GM19351 (cell line): ENCODE data around the gene DCDC1.

Experiments
- ATAC-seq: cut with Tn5 transposase; IDR thresholded peaks from one replicate; pipeline ENCODE4 v1.9.1; 2021; ENCODE audit warnings: mild to moderate bottlenecking, moderate library complexity; ENCODE audit not compliant: unreplicated experiment

Gene DCDC1

DNA sequence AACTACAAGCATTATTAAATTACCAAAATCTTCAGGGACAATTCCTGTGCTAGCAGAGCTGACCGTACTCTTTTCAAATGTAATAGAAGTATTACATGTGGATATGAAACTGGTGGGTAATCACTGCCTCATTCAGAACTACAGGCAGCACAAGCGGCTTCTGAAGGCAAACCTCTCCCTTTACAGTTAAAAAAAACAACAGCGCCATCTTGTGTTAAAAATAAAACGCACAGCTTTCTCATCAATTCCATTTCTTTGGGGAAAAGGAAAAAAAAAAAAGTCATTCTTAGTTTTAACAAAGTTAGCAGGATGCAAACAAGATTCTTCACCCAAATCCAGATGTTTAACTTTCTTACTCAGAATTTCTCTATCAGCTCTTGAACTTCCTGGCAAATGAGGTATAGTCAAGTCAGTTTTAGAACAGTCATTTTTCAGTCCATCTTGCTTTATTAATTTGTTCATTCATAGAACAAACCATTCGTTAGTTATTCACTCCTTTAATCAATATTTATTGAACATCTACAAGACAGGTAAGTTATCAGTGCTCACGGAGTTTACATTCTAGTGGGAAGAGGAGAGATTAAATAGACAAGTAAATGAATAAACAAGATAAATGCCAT is 451.6 kb downstream of the DCDC1 start:
- ATAC-seq = peak; percentile 71

DNA sequence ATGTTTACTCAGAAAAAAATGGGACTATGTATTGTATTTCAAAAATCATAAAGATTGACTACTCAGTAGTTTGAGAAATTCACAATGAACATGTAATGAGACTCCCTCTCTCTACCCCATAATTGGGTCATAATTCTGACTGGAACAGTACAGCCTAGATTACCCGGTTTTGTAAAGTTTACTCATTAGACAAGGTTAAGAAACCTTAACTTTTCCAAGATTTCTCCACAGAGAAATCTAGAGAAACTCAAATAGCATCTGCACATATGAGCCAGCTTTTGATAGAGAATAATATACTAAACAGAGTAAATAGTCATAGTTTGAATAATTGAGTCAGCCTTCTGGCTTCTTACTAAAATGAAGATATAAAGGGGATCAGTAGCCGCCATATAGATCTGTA is 452.3 kb downstream of the DCDC1 start:
- no peak for ATAC-seq

GRCh38 chr11:30916764-30917163 is 452.8 kb downstream of the DCDC1 start:
- no peak for ATAC-seq

DNA sequence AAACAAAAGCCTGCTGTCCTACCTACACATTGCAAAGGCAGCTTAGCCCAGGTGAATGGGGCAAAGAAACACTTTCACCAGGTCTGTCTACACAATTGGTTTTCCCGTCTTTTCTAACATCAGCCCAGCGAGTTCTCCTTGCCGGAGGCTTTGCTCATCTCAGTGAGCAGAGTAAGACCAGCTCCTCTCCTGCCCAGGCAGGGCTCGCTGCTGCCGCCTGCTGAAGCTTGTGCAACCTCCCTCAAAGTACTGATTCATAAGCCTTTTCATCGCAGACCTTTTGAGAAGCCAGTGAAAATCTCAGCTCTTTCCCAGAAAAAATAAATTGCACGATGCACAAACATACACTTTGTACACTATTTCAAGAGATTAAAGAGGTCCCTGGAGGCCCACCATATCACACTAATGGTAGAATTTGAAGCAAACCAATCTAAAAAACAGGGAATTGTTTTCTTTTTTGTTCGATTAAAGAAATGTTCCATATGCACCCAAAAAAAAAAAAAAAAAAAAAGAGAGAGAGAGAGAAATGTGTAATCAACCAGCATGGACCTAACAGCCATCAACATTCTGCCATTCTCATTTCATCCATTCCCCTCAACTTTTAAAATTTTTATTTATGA is 455.3 kb downstream of the DCDC1 start:
- ATAC-seq = peak; percentile 50

DNA sequence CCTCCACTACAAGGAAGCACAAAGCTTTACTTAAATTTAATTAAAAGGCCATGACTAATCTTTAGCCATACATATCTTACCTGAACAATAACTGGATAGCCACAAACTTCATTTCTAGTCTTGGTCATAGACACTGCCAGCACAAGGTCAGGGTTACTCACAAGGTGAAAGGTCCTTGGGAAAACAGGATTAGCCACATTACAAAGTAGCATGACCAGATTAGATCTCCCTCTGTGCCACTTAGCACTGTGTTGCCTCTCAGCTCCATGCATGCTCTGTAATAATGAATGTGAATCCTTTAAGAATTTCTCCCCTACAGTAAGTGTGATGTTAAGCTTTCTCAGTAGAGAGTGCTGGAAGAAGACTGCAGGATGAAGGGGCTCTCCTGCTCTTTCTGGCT is 458.3 kb downstream of the DCDC1 start:
- ATAC-seq = no peak

DNA sequence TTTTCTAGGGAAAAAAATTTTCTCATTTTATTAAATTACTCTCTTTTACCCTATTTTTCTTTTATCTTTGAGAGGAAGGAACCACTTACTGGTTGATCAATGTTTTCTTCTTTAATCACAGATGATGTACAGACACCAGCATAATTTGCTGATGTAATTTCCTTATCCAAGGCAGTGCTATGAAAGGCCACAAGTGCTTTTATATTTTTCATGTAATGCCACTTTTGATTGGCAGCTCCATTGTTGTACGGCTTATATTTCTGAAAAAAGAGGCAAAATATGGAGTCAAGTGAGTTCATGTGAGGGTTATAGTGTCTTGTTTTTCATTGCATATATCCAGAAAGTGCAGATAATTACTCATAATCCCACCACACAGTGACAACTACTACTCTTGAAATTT is 460.7 kb downstream of the DCDC1 start:
- ATAC-seq = no peak

GRCh38 chr11:30908272-30908671 is 461.3 kb downstream of the DCDC1 start:
- no peak for ATAC-seq

DNA sequence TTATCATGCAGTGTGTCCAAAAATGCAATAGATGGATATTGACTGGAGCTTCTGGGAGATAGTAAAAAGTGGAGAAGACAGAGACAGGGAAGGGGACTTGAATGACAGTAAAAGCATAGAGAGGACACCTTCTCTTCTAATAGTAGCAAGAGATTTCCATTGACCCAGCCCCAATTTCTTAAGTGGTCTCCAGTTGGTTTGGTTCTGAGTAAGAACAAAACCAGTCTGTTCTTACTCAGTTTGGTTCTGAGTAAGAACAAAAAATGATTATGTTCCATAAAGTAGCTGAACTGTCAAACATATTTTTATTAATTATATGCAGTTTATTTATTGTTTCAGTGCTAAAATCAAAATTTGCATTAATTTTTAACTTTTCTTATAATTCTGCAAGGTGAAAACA is 466.6 kb downstream of the DCDC1 start:
- no peak for ATAC-seq

GRCh38 chr11:30895046-30895445 is 474.5 kb downstream of the DCDC1 start:
- no peak for ATAC-seq

DNA sequence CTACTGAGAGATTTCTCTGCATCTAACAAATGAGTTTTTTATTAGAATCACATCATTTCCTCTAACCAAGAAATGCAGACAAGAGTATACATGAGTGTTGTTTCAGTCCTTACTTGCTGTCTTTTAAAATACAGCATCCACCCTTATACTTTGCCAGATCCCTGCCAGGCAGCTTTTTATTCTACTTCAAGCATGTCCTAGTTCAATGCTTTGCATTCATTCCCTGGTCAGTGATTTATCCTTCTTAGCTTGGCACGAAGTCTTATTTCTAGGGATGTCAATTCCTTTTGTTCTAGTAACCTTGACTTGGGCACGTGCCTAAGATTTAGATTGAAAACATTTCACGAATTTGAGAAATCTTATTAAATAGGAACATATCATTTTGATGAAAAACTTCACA is 476.2 kb downstream of the DCDC1 start:
- ATAC-seq = no peak

DNA sequence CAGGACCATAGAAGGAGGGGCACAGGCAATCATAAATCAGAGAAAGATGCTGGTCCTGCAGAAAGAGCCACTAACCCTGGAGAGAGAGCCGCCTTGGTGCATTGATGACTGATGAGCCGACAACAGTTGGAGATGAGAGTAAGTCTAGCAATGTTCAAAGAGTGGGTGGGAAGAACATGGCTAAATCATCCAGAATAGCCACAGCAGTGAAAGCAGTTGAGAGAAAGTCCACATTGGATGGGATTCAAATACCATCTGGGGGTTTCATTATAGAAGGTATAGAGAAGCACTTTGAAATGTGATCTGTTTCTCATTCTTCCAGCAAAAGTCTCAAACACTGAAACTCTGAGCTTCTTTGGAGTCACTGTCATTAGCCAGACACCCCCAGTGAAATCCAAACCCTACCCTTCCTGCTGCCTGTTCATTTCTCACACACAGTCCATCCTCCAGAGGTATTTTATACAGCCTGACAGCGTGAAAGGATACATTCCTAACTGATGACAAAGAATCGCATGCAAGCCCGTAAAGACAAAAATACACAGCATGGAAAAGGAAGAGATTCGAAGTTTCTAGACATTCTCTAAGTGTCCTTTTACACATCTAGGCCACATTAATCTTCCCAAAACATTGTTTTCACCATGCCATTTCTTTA is 480.3 kb downstream of the DCDC1 start:
- no peak for ATAC-seq

- no peak for ATAC-seq
These were observed 490.1 kb downstream of the DCDC1 start for GRCh38 chr11:30879322-30880005.

DNA sequence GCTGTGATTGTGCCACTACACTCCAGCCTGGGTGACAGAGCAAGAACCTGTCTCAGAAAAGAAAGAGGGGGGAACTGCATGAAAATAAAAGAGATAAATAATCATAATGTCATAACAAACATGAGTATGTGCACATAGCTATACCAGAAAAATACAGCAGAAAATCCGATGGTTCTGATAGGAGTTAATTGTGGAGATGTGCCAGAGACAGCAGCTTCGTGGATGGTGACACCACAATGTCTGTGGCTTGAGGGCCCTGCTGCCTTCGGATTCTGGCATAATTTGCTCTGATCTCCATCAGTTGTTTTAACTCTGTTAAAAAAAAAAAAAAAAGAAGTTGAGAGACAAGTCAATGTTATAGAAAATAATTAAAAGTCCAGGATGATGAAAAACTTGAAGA is 491.1 kb downstream of the DCDC1 start:
- ATAC-seq = no peak

DNA sequence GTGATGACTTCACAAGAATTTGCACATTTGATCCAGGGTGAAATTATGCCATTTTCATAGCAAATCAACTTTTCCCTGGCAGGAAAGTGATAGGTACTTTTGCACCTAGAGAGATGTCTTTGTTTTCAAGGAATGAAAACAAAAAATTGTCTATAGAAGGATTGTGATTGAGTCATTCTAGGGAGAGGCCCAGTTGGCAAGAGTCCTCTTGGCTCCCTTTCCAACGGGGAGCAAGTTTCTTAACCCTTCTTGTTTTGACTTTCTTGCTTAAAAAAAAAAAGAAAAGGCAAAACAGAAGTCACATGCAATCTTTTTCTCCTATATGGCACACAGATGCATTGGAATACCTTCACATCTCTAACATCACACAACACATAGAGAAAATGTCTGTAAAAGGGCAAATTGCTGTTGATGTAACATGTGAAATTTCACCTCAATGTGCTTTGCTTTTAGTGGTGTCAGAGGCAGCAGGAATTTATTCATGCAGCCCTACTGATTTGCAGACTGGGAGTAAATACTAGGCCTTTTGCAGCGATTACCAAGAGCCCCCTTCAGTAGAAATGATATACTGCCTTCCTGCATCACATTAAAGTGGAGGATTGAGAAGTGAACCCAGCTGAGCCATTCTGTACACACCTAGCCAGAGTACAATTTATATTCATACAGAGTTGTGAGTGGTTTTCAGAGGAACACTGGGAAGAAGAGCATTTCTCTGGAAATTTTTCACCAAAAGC is 492.7 kb downstream of the DCDC1 start:
- no peak for ATAC-seq

GRCh38 chr11:30876228-30876627 is 493.3 kb downstream of the DCDC1 start:
- ATAC-seq = no peak

DNA sequence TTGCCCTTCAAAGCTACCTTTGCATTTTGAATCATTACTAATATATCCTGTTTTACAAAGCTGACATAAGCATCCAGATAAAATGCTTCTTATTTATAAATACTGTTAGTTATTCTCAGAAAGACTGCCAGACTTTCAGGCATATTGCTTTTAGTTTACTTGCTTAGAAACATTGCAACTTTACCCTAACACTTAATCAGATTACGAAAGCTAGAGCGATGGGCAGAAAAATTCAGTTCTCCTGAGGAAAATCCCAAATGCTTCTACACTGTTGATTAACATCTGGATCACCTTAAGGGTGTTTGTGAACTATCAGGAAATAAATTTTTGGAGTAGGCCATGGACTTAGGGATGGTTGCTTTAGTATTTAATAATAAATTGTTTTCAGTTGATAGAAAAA is 493.7 kb downstream of the DCDC1 start:
- ATAC-seq = no peak

DNA sequence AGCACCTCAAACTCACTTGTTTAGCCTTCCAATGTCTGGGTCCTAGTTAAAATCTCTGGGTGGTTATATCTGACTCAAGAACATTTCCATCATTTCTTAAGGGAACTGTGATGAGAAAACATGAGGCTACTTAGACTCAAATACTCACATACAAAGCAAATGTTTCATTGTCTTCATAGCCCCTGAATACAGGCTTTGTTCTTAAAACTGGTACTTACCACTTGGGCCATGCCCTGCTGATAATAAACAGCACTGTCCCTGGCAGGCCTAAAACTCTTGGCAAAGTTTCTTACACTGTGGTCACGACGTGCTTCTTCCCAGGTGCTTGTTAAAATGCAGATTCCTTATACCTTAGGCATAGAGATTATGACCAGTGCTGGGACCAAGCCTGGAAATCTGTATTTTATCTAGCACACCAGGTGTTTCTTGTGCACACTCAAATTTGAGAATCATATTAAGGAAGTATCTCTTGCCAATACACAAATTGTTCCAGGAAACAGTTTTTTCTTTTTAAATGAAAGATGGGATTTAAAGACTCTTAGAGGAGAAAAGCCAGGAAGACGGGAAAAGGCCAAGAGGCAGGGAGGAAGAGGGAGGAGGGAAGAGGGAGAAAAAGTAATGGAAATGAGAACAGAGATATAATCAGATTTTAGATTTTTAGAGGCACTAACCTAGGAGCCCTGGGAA is 495.5 kb downstream of the DCDC1 start:
- ATAC-seq = no peak

DNA sequence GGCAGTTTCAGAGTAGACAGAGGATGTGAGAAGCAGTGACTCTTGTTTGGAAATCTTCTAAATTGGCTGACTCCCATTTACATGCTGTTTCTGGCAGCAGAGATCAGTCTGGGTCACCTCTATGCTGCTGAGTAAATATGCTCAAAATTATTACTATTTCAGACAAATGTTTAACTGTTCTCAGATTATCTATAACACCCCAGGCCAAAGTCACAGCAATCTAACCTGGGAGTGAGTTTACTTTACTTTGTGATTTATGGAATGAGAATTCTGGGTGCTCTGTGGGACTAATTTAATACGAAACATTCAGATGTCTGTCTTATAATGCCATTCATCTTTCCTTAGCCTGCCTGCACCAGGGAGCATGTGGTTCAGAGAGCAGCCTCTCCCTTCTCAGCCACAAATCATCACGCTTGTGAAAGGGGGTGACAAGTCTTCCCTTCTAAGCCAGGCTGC is 500.9 kb downstream of the DCDC1 start:
- ATAC-seq = no peak

DNA sequence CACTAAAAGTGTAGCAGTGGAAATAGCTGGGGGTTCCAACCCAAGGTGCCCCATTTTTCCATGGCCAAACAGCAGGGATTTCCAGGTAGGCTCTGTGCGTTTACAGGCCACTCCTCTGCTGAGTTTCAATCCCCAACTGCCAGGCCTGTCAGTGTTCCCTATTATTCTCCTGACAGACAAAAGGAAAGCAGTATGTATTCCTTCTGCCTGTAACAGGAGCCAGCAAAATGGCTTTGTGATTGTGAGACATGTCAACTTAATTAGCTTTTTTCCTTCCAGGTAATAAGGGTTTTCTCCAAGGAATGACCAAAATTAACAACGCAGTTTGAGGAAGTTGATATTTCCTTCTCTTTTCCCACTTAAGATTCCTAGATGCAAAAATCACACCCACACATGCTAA is 506.3 kb downstream of the DCDC1 start:
- ATAC-seq = no peak

- ATAC-seq = no peak
These were observed 508.0 kb downstream of the DCDC1 start for GRCh38 chr11:30861531-30861930.

DNA sequence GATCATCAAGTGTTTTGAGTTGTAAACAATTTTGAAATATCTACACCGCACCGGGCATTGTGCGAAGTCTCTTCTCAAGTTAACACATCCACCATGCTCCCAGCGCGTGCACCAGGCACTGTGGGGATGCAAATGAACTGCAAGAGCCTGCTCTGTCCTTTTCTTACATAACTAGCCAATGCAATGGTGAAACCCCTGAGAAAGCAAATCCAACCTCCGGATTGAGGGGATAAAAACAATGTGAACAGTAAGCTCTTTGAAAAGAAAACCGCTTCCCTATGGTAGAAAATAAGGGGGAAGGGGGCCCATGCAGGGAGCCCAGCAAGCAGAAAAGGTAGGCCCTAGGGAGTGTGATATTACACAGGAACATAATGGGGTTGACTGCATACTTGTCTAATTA is 508.5 kb downstream of the DCDC1 start:
- no peak for ATAC-seq
